ENCODE measurements around the gene BEST4.
"Not testable (repeated sequence)": the region's sequence is repeated elsewhere in the genome, so short reads cannot be mapped to it uniquely, and the experiment has no call there.

BEST4 gene

GRCh38 chr1:44801491-44802305, 13.7 kb upstream of the BEST4 start:
- peak; percentile 26 for DNase-seq (ENCODE audit: low spot score)

GRCh38 chr1:44799770-44800584, 12.0 kb upstream of the BEST4 start, which contains the start of gene PLK3:
PLK3 (plus strand) TSS chr1:44800377; CDS start chr1:44800464, 87 bp downstream.
- peak; percentile 97 for DNase-seq (ENCODE audit: low spot score)

GRCh38 chr1:44798481-44799365, 10.8 kb upstream of the BEST4 start:
- DNase-seq (ENCODE audit: low spot score): no peak

DNA sequence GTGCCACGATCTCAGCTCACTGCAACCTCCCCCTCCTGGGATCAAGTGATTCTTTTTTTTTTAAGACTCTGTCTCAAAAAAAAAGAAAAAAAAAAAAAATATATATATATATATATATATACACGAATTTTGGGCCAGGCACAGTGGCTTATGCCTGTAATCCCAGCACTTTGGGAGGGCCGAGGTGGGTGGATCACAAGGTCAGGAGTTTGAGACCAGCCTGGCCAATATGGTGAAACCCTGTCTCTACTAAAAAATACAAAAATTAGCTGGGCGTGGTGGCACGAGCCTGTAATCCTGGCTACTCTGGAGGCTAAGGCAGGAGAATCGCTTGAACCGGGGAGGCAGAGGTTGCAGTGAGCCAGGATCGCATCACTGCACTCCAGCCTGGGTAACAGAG, 9.9 kb upstream of the BEST4 start:
- DNase-seq (ENCODE audit: low spot score): not testable (repeated sequence)

DNA sequence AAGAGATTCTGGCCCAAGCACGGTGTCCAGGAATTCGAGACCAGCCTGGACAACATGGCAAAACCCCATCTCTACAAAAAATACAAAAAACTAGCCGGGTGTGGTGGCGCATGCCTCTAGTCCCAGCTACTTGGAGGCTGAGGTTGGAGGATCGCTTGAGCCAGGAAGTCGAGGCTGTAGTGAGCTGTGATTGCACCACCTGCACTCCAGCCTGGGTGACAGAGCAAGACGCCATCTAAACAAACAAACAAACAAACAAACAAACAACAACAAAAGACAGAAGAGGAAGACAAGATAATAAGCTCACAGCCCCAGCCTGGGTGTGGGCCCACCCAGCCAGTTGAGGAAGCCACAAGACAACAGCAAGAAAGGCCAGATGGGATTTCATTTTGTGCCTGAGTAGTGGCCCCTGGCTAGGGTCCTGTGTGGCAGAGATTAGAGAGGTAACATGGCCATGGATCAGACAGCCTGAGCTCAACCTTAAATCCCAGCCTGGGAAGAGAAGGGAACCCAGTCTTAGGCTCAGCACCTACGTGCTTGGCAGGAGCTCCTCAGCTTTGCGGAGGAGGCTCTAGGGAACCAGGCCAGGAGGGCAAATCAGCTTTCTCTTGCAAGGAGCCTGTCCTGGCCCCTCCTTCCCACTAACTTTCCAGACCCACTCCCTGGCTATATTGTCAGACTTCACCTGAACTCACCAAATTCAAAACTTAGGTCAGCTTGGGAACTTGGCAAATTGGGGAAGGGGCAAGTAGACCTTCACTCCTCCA, 4.9 kb upstream of the BEST4 start:
- no peak for DNase-seq (ENCODE audit: low spot score)

- no peak for DNase-seq (ENCODE audit: low spot score)
These were observed 3.2 kb upstream of the BEST4 start for GRCh38 chr1:44790968-44791801.

DNA sequence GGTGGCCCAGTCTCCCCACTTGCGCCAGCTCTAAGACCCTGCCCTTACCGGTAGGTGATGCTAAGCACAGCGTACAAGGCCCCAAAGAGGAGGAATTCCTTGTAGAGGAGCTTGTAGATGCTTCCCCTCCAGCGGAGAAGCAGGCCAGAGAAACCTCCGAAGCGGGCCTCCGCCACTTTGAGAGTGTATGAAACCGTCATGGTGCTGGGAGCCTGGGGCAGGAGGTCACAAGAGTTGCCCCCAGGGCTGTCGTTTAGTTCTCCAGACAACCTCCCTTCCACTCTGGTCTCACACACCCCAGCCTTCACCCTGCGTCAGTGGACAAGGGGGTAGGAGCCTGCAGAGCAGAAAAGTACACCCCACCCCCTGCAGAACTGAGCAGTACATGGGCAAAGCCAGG, 464 bp downstream of the BEST4 start:
- no peak for DNase-seq (ENCODE audit: low spot score)

DNA sequence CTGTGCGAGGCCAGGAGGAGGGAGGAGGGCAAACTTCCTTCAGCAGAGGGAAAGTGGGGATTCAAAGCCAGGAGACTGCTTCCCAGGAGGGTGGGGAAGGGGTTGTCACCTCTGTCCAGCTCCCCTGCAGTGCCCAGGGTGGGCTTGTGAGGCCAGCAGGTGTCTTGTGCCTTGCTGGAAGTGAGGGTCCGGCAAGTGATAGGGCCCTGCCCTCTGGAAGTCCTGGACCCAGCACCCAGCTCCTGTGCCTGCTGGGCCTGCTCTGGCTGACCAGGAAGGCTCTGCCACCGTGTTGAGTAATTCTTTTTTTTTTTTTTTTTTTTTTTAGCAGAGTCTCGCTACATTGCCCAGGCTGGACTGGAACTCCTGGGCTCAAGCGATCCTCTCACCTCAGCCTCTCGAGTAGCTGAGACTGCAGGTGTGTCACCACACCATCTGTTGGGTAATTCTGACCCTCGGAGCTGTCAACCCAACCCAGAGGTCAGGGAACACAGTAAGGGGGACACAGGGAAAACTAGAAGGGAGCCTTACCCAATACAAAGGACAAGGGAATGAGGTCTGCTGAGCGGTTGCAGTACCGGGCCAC, 1.0 kb downstream of the BEST4 start:
- DNase-seq (ENCODE audit: low spot score): no peak

DNA sequence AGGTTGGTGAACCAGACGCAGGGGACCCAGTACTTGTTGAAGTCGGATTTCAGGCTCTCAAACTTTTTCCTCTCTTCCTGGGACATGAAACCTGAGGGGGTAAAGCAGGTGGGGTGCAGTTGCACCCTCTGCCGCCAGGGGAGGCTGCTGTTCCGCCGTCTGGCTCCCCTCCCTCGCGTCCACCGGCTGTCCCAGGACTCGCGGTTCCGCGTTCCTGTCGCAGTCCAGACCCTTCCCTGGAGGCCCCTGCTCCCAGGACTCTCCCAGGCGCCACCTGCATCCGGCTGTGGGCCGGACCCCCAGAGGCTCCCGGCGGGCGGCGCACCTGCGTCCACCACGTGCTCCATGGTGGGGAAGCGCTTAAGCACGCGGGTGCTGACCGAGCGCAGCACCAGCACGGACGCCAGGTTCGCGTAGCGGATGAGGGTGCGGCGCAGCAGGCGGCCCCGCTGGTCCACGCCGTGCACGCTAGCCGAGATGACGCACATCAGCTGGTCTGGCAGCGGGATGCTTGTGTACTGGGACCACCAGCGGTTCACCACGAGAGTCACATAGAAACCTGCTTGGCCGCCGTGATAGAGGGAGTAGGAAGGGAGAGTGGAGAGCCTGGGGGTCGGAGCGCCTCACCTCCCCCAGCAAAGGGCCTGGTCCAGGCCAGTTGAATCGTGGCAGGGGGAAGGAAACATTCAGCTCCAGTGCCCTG, 1.7 kb downstream of the BEST4 start:
- peak; percentile 79 for DNase-seq (ENCODE audit: low spot score)

DNA sequence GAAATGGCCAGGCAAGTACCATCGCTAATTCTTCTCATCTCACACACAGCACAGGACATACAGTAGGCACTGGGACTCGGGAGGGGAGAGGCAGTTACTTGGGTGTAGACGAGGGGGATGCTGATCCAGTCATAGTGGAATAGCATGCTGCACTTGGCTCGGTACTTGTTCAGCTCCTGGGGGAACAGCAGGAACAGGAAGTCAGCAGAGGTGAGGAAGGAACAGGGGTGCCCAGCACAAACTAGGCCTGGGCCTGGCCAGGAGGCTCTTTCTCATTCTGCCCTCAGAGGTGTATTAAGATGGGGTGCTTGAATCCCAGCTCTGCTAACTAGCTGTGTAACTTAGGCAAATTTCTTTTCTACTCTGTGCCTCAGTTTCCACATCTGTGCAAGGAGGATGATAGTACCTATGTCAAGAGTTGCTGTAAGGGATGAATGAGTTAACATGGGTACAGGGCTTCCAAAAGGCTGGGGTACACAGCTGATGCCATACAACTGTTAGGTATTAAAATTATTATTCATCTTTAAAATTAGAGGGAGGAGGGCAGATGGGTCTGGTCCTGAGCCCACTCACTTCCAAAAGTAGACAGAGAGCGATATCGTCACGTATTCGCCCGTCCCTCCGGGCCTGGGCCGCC, 2.4 kb downstream of the BEST4 start:
- DNase-seq (ENCODE audit: low spot score): no peak

GRCh38 chr1:44785029-44785380, 3.0 kb downstream of the BEST4 start:
- DNase-seq (ENCODE audit: low spot score): no peak

DNA sequence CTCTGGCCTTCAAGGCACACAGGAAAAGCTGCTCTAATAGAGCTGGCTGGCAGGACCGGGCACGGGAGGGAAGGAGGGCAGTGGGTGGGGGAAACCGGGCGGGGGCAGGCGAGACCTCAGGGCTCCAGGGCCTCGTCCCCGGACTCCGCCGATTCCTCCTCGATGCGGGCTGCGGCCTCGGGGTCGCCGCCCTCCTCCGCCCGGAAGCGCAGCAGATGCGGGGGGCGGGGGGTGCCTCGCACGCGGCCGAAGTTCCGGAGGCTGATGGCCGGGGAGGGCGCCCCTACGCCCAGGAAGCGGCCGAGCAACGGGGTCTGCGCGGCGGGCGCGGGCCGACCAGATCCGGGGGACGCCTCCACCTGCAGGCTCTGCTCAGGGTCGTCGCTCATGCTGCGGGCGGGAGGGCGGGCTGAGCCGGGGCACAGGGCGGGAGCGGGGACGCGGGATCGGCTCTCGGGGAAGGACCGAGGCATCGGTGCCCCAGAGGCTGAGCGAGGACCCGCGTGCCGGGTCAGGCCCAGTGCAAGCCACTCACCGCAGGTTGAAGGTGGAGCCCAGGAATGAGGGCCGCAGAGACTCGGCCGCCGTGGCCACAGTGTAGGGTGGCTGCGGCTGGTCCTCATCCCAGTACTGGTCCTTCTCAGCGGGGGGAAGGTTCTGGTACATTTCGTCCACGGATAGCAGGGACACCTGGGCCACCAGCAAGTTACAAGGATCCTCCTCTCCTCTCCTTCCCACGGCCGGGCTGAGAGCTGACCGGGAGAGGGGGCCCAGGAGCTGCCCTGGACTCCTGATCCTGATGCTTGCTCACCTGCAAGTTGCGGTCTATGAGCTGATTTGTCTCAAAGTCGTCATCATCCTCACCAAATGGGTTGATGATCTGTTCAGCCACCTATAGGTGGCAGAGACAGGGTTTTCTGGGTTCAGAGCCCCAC, 3.6 kb downstream of the BEST4 start:
- no peak for DNase-seq (ENCODE audit: low spot score)

- peak; percentile 50 for DNase-seq (ENCODE audit: low spot score)
These were observed 4.3 kb downstream of the BEST4 start for GRCh38 chr1:44783697-44784093.

GRCh38 chr1:44780583-44781121, 7.3 kb downstream of the BEST4 start:
- peak; percentile 32 for DNase-seq (ENCODE audit: low spot score)

GRCh38 chr1:44778705-44779576, 9.0 kb downstream of the BEST4 start:
- DNase-seq (ENCODE audit: low spot score): peak; percentile 13

- DNase-seq (ENCODE audit: low spot score): no peak
These were observed 9.9 kb downstream of the BEST4 start for GRCh38 chr1:44777969-44778635.
